Activated CD8-positive, alpha-beta memory T cell treated with anti-CD3 and anti-CD28 coated beads for 1 hour (primary cell): Measurements from ENCODE around the gene SETBP1.

Experiments used
- DNase-seq, 2 donors: peaks; one replicate each; pipeline ENCODE4 v3.0.0-alpha.2; 2020; ENCODE audit warnings: low read depth in 1 of 2; ENCODE audit errors: extremely low read depth in 1 of 2

SETBP1 gene

DNA sequence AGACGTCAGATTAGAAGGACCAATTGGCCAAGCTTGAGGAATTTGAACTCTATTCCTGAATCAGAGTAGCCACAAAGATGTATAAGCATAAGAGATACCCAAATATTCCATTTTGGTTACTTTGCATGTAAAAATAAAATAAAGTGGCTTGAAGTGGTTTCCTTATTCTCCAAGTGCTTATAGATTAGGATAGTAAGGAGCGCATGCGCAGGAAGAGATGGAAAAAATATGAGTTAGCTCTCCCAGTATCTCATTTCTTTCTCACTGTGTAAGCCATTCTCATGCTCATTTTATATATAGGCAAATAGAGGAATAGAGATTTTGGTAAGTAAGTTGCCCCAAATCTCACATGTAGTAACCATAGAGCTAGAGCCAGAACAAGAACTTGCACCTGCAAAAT is 241.3 kb downstream of the SETBP1 start:
- DNase-seq: no peak

GRCh38 chr18:44922968-44923367 is 242.3 kb downstream of the SETBP1 start:
- no peak for DNase-seq

DNA sequence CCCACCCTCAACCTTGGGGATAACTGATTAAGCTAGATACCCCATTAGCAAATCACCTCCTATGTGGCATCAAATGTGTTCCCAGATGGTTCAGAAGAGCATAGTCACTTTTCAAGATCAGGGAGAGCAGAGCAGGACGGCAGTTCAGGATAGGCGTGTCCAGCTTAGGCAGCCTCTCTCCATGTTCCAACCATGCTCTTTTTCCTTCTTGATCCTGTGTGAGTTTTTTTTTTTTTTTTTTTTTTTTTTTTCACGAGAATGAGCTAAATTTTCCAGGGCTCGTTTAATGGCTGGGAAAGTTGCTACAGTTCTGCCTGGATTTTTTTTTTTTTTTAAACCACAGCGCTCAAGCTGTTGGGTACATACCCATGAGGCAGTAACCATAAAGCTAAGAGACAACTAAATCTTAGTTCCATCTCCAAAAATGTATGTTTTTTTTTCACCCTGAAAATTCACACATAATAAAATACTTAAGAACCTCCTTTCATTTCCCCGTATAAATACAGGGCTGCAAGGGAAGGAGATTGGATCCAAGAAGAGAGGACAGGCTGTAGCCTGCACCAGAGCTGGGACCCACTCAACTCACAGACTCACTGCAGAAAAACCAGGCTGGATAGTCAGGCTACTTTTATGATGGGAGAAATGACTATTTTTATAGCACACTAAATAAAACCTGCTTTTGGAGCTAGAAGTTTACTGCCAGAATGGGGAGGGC is 244.3 kb downstream of the SETBP1 start:
- no peak for DNase-seq

DNA sequence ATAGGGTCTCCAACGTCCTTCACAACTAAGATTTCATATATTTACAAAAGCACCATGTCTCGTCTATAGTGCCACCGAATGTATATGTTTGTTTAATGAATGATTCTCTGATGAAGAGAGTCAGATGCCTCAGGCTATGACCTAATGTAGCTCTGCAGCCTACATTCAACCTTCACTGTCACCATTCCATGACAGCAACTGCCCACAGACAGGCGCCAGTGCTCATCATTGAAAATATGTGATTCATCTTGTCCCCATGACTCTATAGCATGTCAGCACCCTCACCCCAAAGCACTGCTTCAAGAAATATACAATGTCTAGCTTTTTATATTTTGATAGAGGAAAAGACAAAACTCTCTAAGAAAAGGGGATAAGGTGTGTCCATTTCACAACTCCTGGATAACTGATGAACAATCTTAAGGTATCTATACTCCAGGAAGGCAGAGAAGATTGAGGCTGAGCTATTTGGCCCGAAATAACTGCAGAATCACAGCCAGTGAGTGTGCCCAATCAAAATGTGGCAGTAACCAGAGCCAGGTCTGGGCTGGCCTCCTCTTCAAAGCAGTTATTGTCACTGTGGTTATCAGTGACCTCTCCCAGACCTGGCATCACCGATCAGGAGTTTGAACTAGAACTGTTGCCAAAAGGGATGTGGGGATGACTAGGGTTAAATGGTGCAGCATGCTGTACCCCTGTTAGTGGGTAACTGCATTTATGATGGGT is 246.6 kb downstream of the SETBP1 start:
- DNase-seq: no peak

GRCh38 chr18:44934901-44935300 is 254.2 kb downstream of the SETBP1 start:
- no peak for DNase-seq

DNA sequence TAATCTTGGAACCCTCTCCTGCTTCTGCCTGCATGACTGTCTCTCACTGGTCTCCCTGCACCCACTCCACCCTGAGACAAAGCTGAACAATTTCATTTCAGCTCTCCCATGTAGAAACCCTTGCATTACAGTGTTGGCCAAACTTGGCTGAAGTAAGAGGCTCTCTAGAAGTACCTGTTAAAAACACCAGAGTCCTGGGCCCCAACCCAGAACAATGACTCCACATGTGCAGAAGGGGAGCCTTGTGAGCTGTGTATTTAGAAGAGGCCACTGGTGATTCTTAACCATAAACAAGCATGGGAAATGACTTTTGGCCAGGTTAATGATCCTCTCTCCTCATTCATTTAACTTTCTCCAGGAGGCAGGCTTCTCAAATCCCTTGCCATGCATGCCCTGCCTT is 254.8 kb downstream of the SETBP1 start:
- DNase-seq: no peak

DNA sequence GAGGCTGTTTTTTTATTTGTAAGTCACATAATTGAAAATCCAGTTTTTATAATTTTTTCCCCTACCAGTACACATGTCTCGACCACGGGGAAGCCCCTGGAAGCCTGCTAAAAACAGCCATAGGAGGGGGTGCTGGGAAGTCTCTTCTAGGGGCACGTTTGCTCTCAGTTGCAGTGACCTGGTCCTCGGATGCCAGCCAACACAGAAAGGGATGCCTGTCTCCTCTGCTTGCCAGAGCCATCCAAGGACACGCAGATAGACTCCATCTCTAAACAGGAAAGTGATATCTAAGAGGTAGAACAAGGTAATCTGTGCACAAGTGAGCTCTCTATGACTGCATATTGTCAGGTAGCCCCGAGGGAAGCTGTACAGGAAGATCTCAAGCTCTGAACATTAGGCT is 255.8 kb downstream of the SETBP1 start:
- no peak for DNase-seq

- no peak for DNase-seq
Observed at GRCh38 chr18:44937960-44938719, 257.5 kb downstream of the SETBP1 start.

DNA sequence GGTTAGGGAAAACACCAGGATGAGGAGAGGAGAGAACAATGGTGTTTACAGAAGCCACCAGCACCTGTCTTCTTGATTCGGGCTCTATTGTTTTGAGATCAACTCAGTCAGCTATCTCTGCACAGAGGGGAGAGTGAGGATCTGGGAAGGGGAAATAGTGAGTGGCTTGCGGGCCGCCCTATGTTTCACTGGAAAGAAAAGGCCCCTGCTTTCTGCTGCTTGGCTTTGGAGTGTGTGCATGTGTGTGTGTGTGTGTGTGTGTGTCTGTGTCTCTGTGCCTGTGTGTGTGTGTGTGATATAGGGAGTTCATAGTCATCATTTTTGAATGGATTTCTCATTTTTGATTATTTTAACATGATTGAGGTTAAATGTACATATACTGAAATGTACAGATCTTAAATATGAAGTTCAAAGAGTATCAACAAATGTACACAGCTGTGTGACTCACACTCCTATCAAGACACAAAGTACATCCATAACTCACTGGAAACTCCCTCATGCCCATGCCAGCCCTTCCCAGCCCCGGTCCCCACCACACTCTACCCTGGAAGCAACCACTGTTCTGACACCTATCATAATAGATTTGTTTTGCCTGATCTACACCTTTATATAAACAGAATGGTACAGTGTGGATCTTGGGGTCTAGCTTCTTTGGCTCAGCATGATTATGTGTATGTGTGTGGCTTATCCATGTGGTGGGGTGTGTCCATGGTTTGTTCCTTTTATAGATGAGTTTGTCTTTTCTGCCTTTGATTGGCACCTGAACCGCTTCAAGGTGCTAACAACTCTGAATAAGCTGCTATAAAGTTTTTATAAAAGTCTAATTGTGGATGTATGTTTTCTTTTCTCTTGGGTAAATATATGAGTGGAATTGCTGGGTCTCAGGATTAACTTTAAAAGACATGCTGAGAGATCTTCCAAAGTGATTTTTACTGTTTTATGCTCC is 258.3 kb downstream of the SETBP1 start:
- DNase-seq: no peak

DNA sequence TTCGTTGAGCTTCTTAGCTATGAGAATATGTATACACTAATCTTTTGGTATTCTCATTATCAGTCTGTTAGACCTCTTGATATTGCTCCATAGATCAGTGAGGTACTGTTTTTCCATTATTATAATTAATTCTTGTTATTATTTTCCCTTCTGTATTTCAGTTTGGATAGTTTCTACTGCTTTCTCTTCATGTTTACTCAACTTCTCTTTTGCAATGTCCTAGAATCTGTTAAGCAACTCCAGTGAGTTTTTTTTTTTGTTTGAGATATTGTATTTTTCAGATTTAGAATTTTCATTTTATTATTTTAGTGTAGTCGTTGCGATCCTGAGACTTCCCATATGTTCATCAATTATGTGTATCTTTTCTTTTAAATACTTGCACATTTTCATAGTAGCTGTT is 260.8 kb downstream of the SETBP1 start:
- no peak for DNase-seq

- DNase-seq: no peak
Observed at GRCh38 chr18:44942073-44942472, 261.4 kb downstream of the SETBP1 start.

- DNase-seq: no peak
Observed at GRCh38 chr18:44943311-44943881, 262.7 kb downstream of the SETBP1 start.

DNA sequence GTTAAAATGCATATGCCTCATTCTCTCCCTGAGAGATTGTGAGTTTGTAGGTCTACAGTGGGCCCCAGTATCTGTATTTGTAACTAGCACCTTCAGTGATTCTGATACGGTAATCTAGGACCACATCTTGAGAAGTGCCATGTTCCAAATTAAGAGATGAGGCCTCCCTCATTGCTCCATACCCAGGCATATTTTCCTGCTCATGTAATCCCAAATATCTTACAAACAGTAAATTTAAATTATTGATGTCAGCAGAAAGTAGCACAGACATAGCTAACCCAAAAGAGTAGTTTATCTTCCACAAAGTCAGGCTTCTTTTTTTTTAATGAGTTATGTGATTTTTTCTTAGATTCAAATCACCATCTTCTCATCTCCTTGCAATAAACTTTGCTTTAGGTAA is 263.8 kb downstream of the SETBP1 start:
- no peak for DNase-seq

GRCh38 chr18:44945888-44946401 is 265.3 kb downstream of the SETBP1 start:
- DNase-seq: no peak

GRCh38 chr18:44946529-44947113 is 265.9 kb downstream of the SETBP1 start:
- DNase-seq: no peak

DNA sequence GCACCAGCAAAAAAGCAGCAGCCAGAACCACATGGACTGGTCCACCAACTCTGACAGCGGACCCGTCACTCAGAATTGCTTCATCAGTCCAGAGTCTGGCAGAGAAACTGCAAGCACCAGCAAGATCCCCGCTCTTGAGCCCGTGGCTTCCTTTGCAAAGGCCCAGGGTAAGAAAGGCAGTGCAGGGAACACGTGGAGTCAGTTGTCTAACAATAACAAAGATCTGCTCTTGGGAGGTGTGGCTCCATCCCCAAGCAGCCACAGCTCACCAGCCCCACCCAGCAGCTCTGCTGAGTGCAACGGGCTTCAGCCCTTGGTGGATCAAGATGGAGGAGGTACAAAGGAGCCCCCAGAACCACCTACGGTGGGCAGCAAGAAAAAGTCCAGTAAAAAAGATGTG is 269.3 kb downstream of the SETBP1 start:
- DNase-seq: no peak

DNA sequence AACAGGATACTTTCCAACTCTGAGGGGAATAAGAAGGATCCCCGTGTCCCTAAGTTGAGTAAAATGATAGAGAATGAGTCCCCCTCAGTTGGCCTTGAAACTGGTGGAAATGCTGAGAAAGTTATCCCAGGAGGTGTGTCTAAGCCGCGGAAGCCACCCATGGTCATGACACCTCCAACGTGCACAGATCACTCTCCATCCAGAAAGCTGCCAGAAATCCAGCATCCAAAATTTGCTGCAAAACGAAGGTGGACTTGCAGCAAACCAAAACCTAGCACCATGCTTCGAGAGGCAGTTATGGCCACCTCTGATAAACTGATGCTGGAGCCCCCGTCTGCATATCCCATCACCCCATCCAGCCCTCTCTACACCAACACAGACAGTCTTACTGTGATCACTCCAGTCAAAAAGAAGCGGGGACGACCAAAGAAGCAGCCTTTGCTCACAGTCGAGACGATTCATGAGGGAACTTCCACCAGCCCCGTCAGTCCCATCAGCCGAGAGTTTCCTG is 270.1 kb downstream of the SETBP1 start:
- DNase-seq: no peak

DNA sequence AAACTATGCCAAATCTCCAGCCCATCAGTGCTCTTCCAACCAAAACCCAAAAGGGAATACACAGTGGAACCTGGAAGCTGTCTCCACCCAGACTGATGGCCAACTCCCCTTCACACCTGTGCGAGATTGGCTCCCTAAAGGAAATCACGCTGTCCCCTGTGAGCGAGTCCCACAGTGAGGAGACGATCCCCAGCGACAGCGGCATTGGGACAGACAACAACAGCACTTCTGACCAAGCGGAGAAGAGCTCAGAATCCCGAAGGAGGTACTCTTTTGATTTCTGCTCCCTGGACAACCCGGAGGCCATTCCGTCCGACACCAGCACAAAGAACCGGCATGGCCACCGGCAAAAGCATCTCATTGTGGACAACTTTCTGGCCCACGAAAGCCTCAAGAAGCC is 271.1 kb downstream of the SETBP1 start:
- no peak for DNase-seq

- no peak for DNase-seq
Observed at GRCh38 chr18:44954257-44954656, 273.6 kb downstream of the SETBP1 start.

DNA sequence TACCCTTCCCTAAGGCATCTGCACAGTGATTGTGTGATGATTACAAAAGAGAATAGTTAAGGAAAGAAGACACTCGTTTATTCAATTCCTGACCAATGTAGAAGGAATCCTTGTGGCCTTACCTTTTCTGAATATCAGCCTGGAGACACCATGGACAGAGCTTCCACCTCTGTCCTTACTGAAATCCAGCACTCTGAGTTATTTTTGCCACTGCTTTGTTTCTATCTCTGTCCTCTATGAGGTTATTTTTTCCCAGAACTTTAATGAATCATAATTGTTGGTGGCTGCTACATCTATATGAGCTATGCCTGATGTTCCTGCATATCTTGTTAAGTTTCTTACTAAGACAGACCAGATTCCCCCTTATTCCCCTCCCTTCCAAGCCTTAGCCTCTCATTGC is 275.1 kb downstream of the SETBP1 start:
- DNase-seq: no peak
